ENCODE data around the gene MYO18B. TPM values are rescaled to one million over a fixed set of nuclear protein-coding genes. Genes with fewer than 3 reads are reported as not detected.

The MYO18B gene
- total and polyA plus RNA-seq, 2 donors (not counting 3 experiments of a cell fraction or from before 2014, with no cell fraction given) = 0.01 TPM; not detected in 1

DNA sequence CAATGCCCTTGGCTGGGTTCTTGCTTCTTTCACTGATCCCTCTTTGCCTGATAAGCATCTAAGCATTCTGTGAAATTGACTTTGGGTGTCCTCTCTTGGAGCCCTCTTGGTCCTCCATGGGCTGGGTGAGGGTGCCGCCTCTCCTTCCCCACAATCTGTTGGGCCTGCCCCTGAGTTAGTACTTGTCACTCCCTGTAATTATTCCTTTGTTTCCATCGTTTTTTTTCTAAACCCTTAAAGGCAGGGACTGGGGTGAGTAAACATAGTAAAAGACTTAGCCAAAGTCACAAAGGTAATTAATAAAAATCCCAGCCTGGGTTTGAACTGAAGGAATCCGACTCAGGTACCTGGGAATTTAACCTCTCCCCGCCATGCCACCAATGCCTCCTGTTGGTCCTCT is 188.1 kb downstream of the MYO18B start:
- H3K27ac ChIP-seq (ENCODE audit: insufficient read depth, low read depth, low read length) = no peak overlapping the region
- H3K4me1 ChIP-seq (ENCODE audit: control insufficient read depth, extremely low read depth, insufficient read depth, low read length) = no peaks in the 10 kb centered on the region
- DNase-seq (ENCODE audit: low read depth, low spot score) = no peak
- dilution Hi-C loops (cut with MboI; ENCODE audit: extremely low pct_ligation_motif_present, low sequenced_read_pairs) (no loop called here), intact Hi-C loops (cut with micrococcal nuclease) (no loop called here)
- FAIRE-seq = no peak
- BruUV-seq (replicated peaks) = no TSS peak
- H3K4me2 ChIP-seq (ENCODE audit: insufficient read depth, low read length) = no peak overlapping the region
- H4K20me1 ChIP-seq (replicated peaks; ENCODE audit: control insufficient read depth, extremely low read depth, insufficient read depth, low read length) = no peaks in the 10 kb centered on the region
- no peak overlapping the region for H3K4me3 ChIP-seq (replicated peaks in 1 of 3; ENCODE audit: insufficient read depth in 1 of 3, low read depth in 1 of 3, low read length in 3 of 3)
- H2AFZ ChIP-seq (ENCODE audit: low read depth, low read length) = no peak overlapping the region
- no peaks in the 10 kb centered on the region for H3K27me3 ChIP-seq (ENCODE audit: control insufficient read depth in 2 of 2, insufficient read depth in 2 of 2, low read length in 2 of 2)
- no peaks in the 10 kb centered on the region for H3K79me2 ChIP-seq (ENCODE audit: control insufficient read depth, insufficient read depth, low read length)
- no peak for TF ChIP-seq JUN (IDR thresholded peaks at IDR 0.05; ENCODE audit: borderline replicate concordance, insufficient read depth, insufficient read length, low read depth)
- no peak for TF ChIP-seq POLR2AphosphoS5 (IDR thresholded peaks at IDR 0.05; ENCODE audit: insufficient read depth, low read depth, low read length)
- TF ChIP-seq, protein P1, sequence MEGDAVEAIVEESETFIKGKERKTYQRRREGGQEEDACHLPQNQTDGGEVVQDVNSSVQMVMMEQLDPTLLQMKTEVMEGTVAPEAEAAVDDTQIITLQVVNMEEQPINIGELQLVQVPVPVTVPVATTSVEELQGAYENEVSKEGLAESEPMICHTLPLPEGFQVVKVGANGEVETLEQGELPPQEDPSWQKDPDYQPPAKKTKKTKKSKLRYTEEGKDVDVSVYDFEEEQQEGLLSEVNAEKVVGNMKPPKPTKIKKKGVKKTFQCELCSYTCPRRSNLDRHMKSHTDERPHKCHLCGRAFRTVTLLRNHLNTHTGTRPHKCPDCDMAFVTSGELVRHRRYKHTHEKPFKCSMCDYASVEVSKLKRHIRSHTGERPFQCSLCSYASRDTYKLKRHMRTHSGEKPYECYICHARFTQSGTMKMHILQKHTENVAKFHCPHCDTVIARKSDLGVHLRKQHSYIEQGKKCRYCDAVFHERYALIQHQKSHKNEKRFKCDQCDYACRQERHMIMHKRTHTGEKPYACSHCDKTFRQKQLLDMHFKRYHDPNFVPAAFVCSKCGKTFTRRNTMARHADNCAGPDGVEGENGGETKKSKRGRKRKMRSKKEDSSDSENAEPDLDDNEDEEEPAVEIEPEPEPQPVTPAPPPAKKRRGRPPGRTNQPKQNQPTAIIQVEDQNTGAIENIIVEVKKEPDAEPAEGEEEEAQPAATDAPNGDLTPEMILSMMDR (IDR thresholded peaks at IDR 0.05; ENCODE audit: extremely low read depth in 1 of 2, insufficient read depth in 1 of 2, low read depth in 1 of 2, low read length in 2 of 2) = no peak
- TF ChIP-seq MYC (IDR thresholded peaks at IDR 0.05; ENCODE audit: low read depth, low read length) = no peak
- TF ChIP-seq GATA2 (IDR thresholded peaks at IDR 0.05; ENCODE audit: insufficient read depth, insufficient read length, low read depth, low read length) = no peak
- TF ChIP-seq, protein P2, sequence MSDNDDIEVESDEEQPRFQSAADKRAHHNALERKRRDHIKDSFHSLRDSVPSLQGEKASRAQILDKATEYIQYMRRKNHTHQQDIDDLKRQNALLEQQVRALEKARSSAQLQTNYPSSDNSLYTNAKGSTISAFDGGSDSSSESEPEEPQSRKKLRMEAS (IDR thresholded peaks at IDR 0.05; ENCODE audit: insufficient read depth, insufficient read length) = no peak
- TF ChIP-seq POLR2A (IDR thresholded peaks at IDR 0.05; ENCODE audit: low read depth, low read length) = no peak
- no peak for TF ChIP-seq FOS (IDR thresholded peaks at IDR 0.05; ENCODE audit: borderline replicate concordance, insufficient read depth, low read length)
- no peak for TF ChIP-seq EZH2 (IDR thresholded peaks at IDR 0.05; ENCODE audit: borderline replicate concordance, low read depth, low read length, severe bottlenecking)
- no peaks in the 10 kb centered on the region for H3K9me3 ChIP-seq (replicated peaks; ENCODE audit: control insufficient read depth, insufficient read depth, low read length)
- POLR2A ChIA-PET = no interaction called here
- CTCF ChIA-PET = no interaction called here
- H3K9me1 ChIP-seq (replicated peaks; ENCODE audit: control insufficient read depth, extremely low read depth, insufficient read depth, low read length) = no peaks in the 10 kb centered on the region
- no peak overlapping the region for H3K9ac ChIP-seq (replicated peaks; ENCODE audit: extremely low read depth, insufficient read depth, low read length)
- no peaks in the 10 kb centered on the region for H3K36me3 ChIP-seq (ENCODE audit: control insufficient read depth in 2 of 2, extremely low read depth in 1 of 2, insufficient read depth in 2 of 2, low read length in 2 of 2)

Measured in endothelial cell of umbilical vein (primary cell).